Spleen (tissue), 11 donors: ENCODE measurements around the gene DELE1. TPM values are rescaled to one million over a fixed set of nuclear protein-coding genes. Genes with fewer than 3 reads are reported as not detected.
A peak's percentile ranks its signal among the peaks of the same experiment; 100 is the strongest.

Experiments
- DNase-seq: peaks from one replicate; pipeline ENCODE4 v3.0.0-alpha.2; 2020
- H3K27ac ChIP-seq, 8 donors: fragments of 200-600 bp; sonication (generic) in 7 of 8; 1 replicate in 4 of 8; 2 replicates in 4 of 8; pipeline versions ENCODE4 v1.5.0 to v1.8.0; 2016 to 2021; ENCODE audit warnings: inconsistent platforms in 4 of 8, mild to moderate bottlenecking in 4 of 8, moderate library complexity in 1 of 8
- H3K27me3 ChIP-seq, 7 donors: fragments of 200-600 bp; sonication (generic) in 6 of 7; replicated peaks in 1 of 7; 1 replicate in 4 of 7; 2 replicates in 3 of 7; pipeline versions ENCODE4 v1.5.0 to v1.8.0; 2016 to 2021; ENCODE audit warnings: inconsistent platforms in 3 of 7, mild to moderate bottlenecking in 1 of 7
- H3K36me3 ChIP-seq, 6 donors: fragments of 200-600 bp; sonication (generic) in 5 of 6; 1 replicate in 4 of 6; 2 replicates in 2 of 6; pipeline versions ENCODE4 v1.5.0 to v1.8.0; 2016 to 2021; ENCODE audit warnings: inconsistent platforms in 2 of 6
- H3K4me1 ChIP-seq, 6 donors: fragments of 200-600 bp; sonication (generic) in 5 of 6; 1 replicate in 3 of 6; 2 replicates in 3 of 6; pipeline versions ENCODE4 v1.5.0 to v1.8.0; 2016 to 2021; ENCODE audit warnings: inconsistent platforms in 3 of 6
- H3K4me3 ChIP-seq, 8 donors: fragments of 200-600 bp; sonication (generic) in 7 of 8; 1 replicate in 4 of 8; 2 replicates in 4 of 8; pipeline versions ENCODE4 v1.5.0 to v1.8.0; 2016 to 2021; ENCODE audit warnings: inconsistent platforms in 4 of 8, mild to moderate bottlenecking in 4 of 8, moderate library complexity in 2 of 8
- H3K9me3 ChIP-seq, 8 donors: fragments of 200-600 bp; sonication (generic) in 7 of 8; 1 replicate in 4 of 8; 2 replicates in 4 of 8; pipeline versions ENCODE4 v1.5.0 to v1.8.0; 2016 to 2021; ENCODE audit warnings: inconsistent platforms in 4 of 8
- POLR2A ChIP-seq, 3 donors: fragments of 450-650 bp; IDR thresholded peaks; one replicate each; pipeline ENCODE4 v1.5.1; 2017; ENCODE audit warnings: antibody characterized with exemption in 3 of 3, mild to moderate bottlenecking in 1 of 3
- POLR2AphosphoS5 ChIP-seq, 3 donors: sonication (generic); formaldehyde crosslinking; IDR thresholded peaks; one replicate each; pipeline ENCODE4 v1.5.1; 2017; ENCODE audit warnings: antibody characterized with exemption in 3 of 3
- WGBS, 5 donors: extraction: QIAGEN DNeasy Blood & Tissue Kit in 3 of 5; methylation state at CpG; one replicate each; pipeline versions ENCODE4 v1.1.5 to v1.1.7; 2013 to 2018; 5-methylcytosine and 5-hydroxymethylcytosine counted together
- intact Hi-C: fragments of 100-400 bp; cut with DNase I; formaldehyde crosslinking; loops from one replicate; pipeline ENCODE4 v1.15.0; 2023; ENCODE audit warnings: low total_unique reads
- polyA plus RNA-seq, 3 donors: library from polyadenylated mRNA; stranded (reverse); fragments of 200-250 nt; gene quantifications; one replicate each; pipeline ENCODE4 v1.2.1, GENCODE V29; 2013
- total RNA-seq, 7 donors: library from RNA; depleted of rRNA in 3 of 7; stranded (reverse); fragments of >200 nt in 3 of 7; fragmentation: NEBNext Ultra II Directional in 4 of 7; extraction: Animal tissue kit (Norgen Biotek cat#: 25700) in 4 of 7; gene quantifications; one replicate each; pipeline versions ENCODE4 v1.1.0 to v1.2.1, GENCODE V29; 2016 to 2021
- TF ChIP-seq, protein P1 (sequence below), 11 experiments: fragments of 200-600 bp in 7 of 11; fragments of 450-650 bp in 4 of 11; sonication (generic) in 4 of 11; IDR thresholded peaks in 8 of 11; conservative IDR thresholded peaks in 3 of 11; 1 replicate in 7 of 11; 2 replicates in 4 of 11; pipeline versions ENCODE4 v1.4.0 to v1.8.0; 2016 to 2021; ENCODE audit warnings: antibody characterized with exemption in 11 of 11, inconsistent platforms in 4 of 11, mild to moderate bottlenecking in 1 of 11
- donor health status: healthy with polysubstance abuse.
- donor health status: DM: no; HTN: no; CAD: no; lungs with moderate emphysema.
- donor health status: DM: no; HTN: no; CAD: no.
- donor health status: Bipolar disorder and iron deficiency.
- donor health status: healthy.
- donor health status: DM: no; HTN: no; CAD: no.
- donor health status: DM: yes; HTN: yes; CAD: no.

Gene DELE1
- total and polyA plus RNA-seq, 10 donors, result 36.1 to 194 (median 130) TPM

DNA sequence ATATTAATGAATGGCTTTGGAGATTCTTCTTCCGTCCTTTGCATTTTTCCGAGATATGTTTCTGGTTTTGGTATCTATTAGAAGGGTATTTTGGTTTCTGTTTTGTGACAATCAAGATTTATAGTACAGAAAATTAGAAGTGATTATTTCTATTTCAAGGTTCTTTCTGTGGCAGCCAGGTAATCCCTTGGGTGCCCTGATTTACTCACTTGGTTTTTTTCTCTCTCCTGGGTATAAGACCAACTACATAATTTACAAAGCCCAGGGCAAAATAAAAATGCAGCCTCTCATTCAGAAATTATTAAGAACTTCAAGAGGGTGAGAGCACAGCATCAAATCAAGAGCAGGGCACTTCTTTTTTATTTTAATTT, 43.3 kb downstream of the DELE1 start:
- WGBS, 5 donors, result 80 to 92% (median 86%) methylated on average over 2 of the region's 2 CpGs
- intact Hi-C loops, result no loop called here
- no peak for DNase-seq
- Histone ChIP-seq H3K9me3 (no peaks in the 10 kb centered on the region), H3K36me3 (peaks cover 0 to 9% (median 0%) of the 10 kb centered on the region in 6 donors), H3K4me3 (no peak overlapping the region), H3K4me1 (peaks cover 13 to 46% (median 35%) of the 10 kb centered on the region in 6 donors), H3K27ac (no peak overlapping the region), H3K27me3 (no peaks in the 10 kb centered on the region)
- TF ChIP-seq, protein P1, sequence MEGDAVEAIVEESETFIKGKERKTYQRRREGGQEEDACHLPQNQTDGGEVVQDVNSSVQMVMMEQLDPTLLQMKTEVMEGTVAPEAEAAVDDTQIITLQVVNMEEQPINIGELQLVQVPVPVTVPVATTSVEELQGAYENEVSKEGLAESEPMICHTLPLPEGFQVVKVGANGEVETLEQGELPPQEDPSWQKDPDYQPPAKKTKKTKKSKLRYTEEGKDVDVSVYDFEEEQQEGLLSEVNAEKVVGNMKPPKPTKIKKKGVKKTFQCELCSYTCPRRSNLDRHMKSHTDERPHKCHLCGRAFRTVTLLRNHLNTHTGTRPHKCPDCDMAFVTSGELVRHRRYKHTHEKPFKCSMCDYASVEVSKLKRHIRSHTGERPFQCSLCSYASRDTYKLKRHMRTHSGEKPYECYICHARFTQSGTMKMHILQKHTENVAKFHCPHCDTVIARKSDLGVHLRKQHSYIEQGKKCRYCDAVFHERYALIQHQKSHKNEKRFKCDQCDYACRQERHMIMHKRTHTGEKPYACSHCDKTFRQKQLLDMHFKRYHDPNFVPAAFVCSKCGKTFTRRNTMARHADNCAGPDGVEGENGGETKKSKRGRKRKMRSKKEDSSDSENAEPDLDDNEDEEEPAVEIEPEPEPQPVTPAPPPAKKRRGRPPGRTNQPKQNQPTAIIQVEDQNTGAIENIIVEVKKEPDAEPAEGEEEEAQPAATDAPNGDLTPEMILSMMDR (IDR thresholded peaks at IDR 0.05 in 8 of 11, conservative IDR thresholded peaks at IDR 0.05 in 3 of 11), result no peak
- TF ChIP-seq POLR2AphosphoS5 (IDR thresholded peaks at IDR 0.05) (no peak), POLR2A (IDR thresholded peaks at IDR 0.05) (no peak)

DNA sequence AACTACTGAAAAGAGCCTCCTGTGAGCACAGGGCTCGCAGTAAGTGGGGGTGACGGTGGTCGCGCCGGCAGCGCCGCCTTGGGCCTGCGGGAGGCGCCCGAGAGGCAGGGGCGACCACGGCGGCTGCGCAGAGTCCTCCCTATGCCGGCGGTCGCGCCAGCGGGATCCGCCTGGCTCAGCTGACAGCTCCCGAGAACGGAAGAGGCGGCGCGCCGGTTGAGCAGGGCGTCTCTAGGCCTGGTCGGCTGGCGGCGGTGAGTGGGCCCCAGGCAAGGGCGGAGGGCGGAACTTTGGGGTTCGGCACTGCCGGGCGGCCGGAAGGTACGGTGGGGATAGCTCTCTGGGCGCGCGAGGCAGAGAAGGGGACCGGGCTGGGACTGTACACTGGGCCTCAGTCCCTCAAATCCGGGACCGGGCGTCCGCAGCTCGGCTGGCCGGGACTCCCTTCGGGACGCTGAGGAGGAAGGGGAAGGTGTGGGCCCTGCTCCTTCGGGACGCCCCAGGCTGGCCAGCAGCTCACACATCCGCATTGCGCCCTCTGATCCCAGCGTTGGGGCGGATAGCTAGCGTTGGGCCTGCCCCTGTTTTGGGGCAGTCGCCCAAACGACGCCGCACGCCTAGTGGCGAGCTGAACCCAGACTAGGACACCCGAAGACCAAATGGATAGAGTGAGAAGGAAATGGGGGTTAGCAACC, 45.4 kb downstream of the DELE1 start, which contains the start of gene RNF14:
Gene RNF14, plus strand, starts transcription at position 192 of the 695 bp plus-strand sequence. CDS start 4,484 bp downstream, outside the sequence.
- WGBS, 5 donors, result 0 to 1% (median 1%) methylated on average over 32 to 63 of the region's 63 CpGs
- Histone ChIP-seq H3K4me3 (peak within 1 kb of the TSS; percentile 59 to 78 (median 67)), H3K27ac (peak within 1 kb of the TSS; percentile 96 to 99 (median 97)), H3K9me3 (no peaks in the 10 kb centered on the region), H3K4me1 (peaks cover 13 to 60% (median 38%) of the 10 kb centered on the region in 6 donors), H3K27me3 (no peaks in the 10 kb centered on the region), H3K36me3 (peaks cover 0 to 31% (median 3%) of the 10 kb centered on the region in 6 donors)
- DNase-seq, result peak; percentile 100
- TF ChIP-seq POLR2A (IDR thresholded peaks at IDR 0.05), result peak in 2 of 3 donors; percentile 76 to 79
- TF ChIP-seq POLR2AphosphoS5 (IDR thresholded peaks at IDR 0.05), result peak; percentile 95 to 98 (median 98)
- TF ChIP-seq, protein P1 (IDR thresholded peaks at IDR 0.05 in 8 of 11, conservative IDR thresholded peaks at IDR 0.05 in 3 of 11), result peak; percentile 89 to 99 (median 97)
- intact Hi-C loops, result no loop called here

DNA sequence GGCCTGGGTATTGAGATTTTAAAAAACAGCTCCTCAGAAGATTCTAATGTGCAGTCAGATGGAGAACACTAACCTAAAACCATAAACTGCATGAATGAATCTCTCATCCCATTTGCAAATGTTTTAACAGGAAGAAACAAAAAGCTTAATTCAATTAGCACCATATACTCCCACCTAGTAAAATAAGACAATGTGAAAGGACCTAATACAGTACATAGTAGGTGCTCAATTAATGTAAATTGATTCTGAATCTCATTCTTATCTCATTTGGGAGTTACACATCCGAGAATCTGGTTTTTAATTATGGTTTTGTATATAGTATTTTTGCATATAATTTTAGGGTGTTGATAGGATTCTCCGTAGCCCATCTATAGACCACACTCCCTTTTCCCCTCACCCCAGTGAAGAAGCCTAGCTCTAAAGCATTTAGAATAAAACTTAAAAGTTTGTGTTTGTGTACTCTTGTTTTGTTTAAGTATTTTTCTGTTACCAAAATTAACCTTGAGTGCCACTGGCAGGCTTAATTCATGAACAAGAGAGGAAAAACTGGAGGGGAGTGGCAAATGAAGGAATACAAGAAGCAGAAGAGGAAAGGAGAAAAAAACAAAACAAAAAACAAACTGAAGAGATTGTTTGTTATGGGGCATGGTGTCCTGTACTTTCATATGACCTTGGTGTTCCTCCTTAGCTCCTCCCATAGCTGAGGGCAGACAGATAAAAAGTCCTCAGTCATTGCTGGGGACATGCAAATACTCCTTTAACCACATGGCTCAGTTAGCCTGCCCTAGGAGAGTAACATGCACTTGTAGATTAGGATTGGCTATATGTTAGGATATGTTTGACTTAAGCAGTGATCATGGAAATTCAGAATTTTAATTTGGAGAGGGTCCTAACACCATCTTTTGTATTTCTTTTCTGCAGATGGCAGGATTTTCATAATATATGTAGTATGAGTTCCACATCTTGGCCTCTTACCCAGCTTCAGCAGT, 46.4 kb downstream of the DELE1 start:
- H3K9me3 ChIP-seq, result no peaks in the 10 kb centered on the region
- H3K27ac ChIP-seq, result peak overlapping the region; percentile 96 to 99 (median 97)
- H3K27me3 ChIP-seq, result no peaks in the 10 kb centered on the region
- peaks cover 13 to 70% (median 39%) of the 10 kb centered on the region in 6 donors for H3K4me1 ChIP-seq
- intact Hi-C loops, result no loop called here
- 62 to 86% (median 79%) methylated on average over 2 of the region's 2 CpGs for WGBS, 5 donors
- H3K36me3 ChIP-seq, result peaks cover 0 to 41% (median 13%) of the 10 kb centered on the region in 6 donors
- H3K4me3 ChIP-seq, result peak overlapping the region; percentile 59 to 78 (median 67)
- no peak for DNase-seq
- TF ChIP-seq, protein P1 (IDR thresholded peaks at IDR 0.05 in 8 of 11, conservative IDR thresholded peaks at IDR 0.05 in 3 of 11), result peak in 1 of 11 experiments; percentile 8
- no peak for TF ChIP-seq POLR2AphosphoS5 (IDR thresholded peaks at IDR 0.05)
